ENCODE data around the gene PACSIN1. TPM values are rescaled to one million over a fixed set of nuclear protein-coding genes. Genes with fewer than 3 reads are reported as not detected.

PACSIN1 gene
- total RNA-seq, 6 experiments from 2014 or later: 0.05 to 0.37 (median 0.22) TPM; not detected in 1

DNA sequence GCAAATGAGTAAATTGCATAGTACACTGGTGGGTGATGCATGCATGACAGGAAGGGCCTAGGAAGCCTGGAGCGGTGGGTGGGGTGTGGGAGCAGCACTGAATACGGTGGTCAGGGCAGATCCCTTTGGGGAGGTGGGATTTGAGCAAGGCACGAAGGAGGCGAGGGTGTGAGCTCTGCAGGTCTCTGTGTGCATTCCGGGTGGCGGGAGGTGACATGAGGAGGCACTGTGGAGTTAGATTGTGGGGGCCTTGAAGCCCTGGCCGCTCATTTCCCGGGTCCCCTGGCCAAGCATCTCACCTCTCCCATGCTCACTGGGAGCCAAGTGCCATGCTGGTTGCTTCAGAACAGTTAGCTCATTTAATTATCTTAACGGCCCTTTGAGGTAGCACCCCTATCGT, 96.5 kb downstream of the PACSIN1 start:
- DNase-seq (no peak), ATAC-seq (no peak)
- intact Hi-C loops (cut with DNase I): no loop called here
- Histone ChIP-seq H3K27me3 (no peaks in the 10 kb centered on the region), H3K4me1 (no peaks in the 10 kb centered on the region), H3K4me3 (no peak overlapping the region), H3K36me3 (no peaks in the 10 kb centered on the region), H3K9me3 (no peaks in the 10 kb centered on the region), H3K27ac (no peak overlapping the region)
- WGBS (ENCODE audit: insufficient coverage, low coverage, low lambda C conversion rate, missing lambda C conversion rate): 90% methylated on average over 2 of the region's 10 CpGs
- TF ChIP-seq CTCF (IDR thresholded peaks at IDR 0.05): no peak
- no peak for TF ChIP-seq POLR2A (IDR thresholded peaks at IDR 0.05)

- H3K27ac ChIP-seq: no peak overlapping the region
- TF ChIP-seq POLR2A (IDR thresholded peaks at IDR 0.05) (no peak), CTCF (IDR thresholded peaks at IDR 0.05) (no peak)
Measured at GRCh38 chr6:34562861-34563512, 97.1 kb downstream of the PACSIN1 start.

DNA sequence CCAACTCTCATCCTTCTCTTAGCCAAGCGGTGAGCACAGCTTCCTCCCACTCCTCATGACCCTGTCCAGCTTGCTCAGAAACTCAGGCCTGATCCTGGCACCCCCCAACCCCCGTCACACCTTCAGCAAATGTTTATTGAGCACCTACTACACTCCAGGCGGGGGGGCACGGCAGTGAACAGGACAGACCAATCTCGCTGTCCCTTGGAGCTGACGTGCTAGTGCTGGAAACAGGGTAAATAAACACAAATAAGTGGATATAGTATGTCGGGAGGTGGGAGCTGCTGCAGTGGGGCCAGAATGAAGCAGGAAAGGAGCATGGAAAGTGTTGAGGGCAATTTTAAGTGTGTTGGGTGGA, 97.6 kb downstream of the PACSIN1 start:
- WGBS (ENCODE audit: insufficient coverage, low coverage, low lambda C conversion rate, missing lambda C conversion rate): 67% methylated on average over 6 of the region's 7 CpGs
- H3K36me3 ChIP-seq: no peaks in the 10 kb centered on the region
- intact Hi-C loops (cut with DNase I): no loop called here
- H3K4me3 ChIP-seq: no peak overlapping the region
- H3K27ac ChIP-seq: no peak overlapping the region
- no peaks in the 10 kb centered on the region for H3K27me3 ChIP-seq
- DNase-seq: no peak
- ATAC-seq: no peak
- H3K4me1 ChIP-seq: no peaks in the 10 kb centered on the region
- H3K9me3 ChIP-seq: no peaks in the 10 kb centered on the region
- TF ChIP-seq POLR2A (IDR thresholded peaks at IDR 0.05) (no peak), CTCF (IDR thresholded peaks at IDR 0.05) (no peak)

More at GRCh38 chr6:34562861-34563512, 97.1 kb downstream of the PACSIN1 start:
- no peak for DNase-seq
- no peak for ATAC-seq
- Histone ChIP-seq H3K27me3 (no peaks in the 10 kb centered on the region), H3K4me3 (no peak overlapping the region), H3K36me3 (no peaks in the 10 kb centered on the region), H3K9me3 (no peaks in the 10 kb centered on the region), H3K4me1 (no peaks in the 10 kb centered on the region)
- WGBS (ENCODE audit: insufficient coverage, low coverage, low lambda C conversion rate, missing lambda C conversion rate): 100% methylated on average over 2 of the region's 15 CpGs
- intact Hi-C loops (cut with DNase I): no loop called here

DNA sequence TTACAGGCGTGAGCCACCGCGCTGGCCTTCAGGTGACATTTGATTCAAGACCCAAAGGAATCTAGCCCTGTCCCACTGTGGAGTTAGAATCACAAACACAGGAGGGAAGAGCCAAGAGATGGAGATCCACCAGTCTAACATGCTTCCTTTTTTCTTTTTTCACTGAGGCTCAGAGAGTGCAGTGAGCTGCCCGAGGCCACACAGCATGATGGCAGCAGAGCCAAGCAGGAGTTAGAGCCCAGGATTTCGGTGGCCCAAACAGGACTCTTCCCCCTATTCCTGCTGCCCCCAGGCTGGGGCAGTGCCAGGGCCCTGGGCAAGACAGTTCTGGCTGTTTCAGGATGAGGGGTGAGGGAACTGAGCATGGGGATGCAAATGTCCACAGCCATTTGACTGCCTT, 98.3 kb downstream of the PACSIN1 start:
- no peaks in the 10 kb centered on the region for H3K9me3 ChIP-seq
- H3K27ac ChIP-seq: no peak overlapping the region
- TF ChIP-seq POLR2A (IDR thresholded peaks at IDR 0.05) (no peak), CTCF (IDR thresholded peaks at IDR 0.05) (no peak)
- DNase-seq (no peak), ATAC-seq (no peak)
- no peaks in the 10 kb centered on the region for H3K36me3 ChIP-seq
- H3K4me3 ChIP-seq: no peak overlapping the region
- 94% methylated on average over 5 of the region's 5 CpGs for WGBS (ENCODE audit: insufficient coverage, low coverage, low lambda C conversion rate, missing lambda C conversion rate)
- no peaks in the 10 kb centered on the region for H3K27me3 ChIP-seq
- no peaks in the 10 kb centered on the region for H3K4me1 ChIP-seq
- intact Hi-C loops (cut with DNase I): no loop called here
